ENCODE data around the gene GDA. TPM values are rescaled to one million over a fixed set of nuclear protein-coding genes. Genes with fewer than 3 reads are reported as not detected.

Gene GDA
- total RNA-seq, 1 donor from 2014 or later: 0.22 TPM

GRCh38 chr9:72211047-72211446, 61.8 kb downstream of the GDA start:
- Mint-ChIP-seq H3K4me3 (ENCODE audit: unreplicated experiment) (no peak overlapping the region), H3K36me3 (ENCODE audit: low read depth) (no peaks in the 10 kb centered on the region), H3K27me3 (ENCODE audit: low read depth) (peaks cover 12% of the 10 kb centered on the region), H3K9me3 (ENCODE audit: low read depth) (peaks cover 3% of the 10 kb centered on the region), H3K27ac (ENCODE audit: unreplicated experiment) (no peak overlapping the region), H3K4me1 (ENCODE audit: low read depth) (no peaks in the 10 kb centered on the region)
- DNase-seq (ENCODE audit: low spot score): no peak
- TF ChIP-seq CTCF (IDR thresholded peaks at IDR 0.05): no peak

GRCh38 chr9:72213906-72214305, 64.7 kb downstream of the GDA start:
- H3K36me3 Mint-ChIP-seq (ENCODE audit: low read depth): no peaks in the 10 kb centered on the region
- peaks cover 5% of the 10 kb centered on the region for H3K27me3 Mint-ChIP-seq (ENCODE audit: low read depth)
- no peak for TF ChIP-seq CTCF (IDR thresholded peaks at IDR 0.05)
- no peak for DNase-seq (ENCODE audit: low spot score)
- peaks cover 3% of the 10 kb centered on the region for H3K9me3 Mint-ChIP-seq (ENCODE audit: low read depth)
- no peak overlapping the region for H3K27ac Mint-ChIP-seq (ENCODE audit: unreplicated experiment)
- peaks cover 7% of the 10 kb centered on the region for H3K4me1 Mint-ChIP-seq (ENCODE audit: low read depth)
- no peak overlapping the region for H3K4me3 Mint-ChIP-seq (ENCODE audit: unreplicated experiment)

DNA sequence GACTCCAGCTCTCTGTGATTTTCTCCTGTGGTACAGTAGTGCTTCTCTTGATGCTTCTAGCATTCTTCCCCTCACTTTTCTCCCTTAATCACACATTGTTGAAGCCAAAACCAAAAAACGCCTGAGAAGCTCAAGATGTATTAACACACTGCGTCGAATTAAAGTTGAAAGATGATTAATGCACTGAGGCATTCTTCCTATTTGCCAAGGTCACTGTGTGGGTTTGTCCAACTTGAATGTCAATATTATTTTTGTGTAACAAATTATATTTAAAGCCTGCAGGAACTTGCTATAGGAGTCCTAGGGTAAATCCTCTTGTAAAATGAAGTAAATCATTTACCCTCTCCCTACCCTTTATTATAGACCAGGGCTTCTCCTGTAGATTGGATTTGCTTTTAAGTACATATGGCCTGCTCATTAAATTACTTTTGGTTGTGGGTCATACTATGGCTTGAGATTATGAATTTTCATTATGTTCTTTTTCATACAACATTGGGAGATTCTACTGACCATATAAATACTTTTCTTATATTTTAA, 68.1 kb downstream of the GDA start:
- H3K4me3 Mint-ChIP-seq (ENCODE audit: unreplicated experiment): no peak overlapping the region
- no peak for DNase-seq (ENCODE audit: low spot score)
- no peaks in the 10 kb centered on the region for H3K36me3 Mint-ChIP-seq (ENCODE audit: low read depth)

DNA sequence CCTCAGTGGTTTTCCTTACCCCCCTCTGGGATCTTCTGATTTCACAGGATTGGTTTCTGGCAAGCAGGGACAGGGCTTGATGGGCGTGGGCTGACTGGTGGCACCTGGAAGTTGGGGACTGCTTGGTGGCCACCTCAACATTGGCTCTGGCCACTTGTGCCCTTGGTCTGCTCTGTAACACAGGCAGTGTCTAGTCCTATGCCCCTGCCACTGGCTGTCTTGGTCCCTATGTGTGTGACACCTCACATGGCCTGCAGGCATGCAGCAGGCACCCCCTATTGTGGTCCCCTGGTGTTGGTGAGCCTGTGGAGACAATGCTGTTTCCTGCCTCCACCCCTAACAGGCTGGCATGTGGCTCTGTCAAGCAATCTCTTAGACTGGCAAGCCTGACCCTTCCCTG, 71.3 kb downstream of the GDA start:
- DNase-seq (ENCODE audit: low spot score): no peak
- Mint-ChIP-seq H3K9me3 (ENCODE audit: low read depth) (peaks cover 7% of the 10 kb centered on the region), H3K36me3 (ENCODE audit: low read depth) (no peaks in the 10 kb centered on the region), H3K4me1 (ENCODE audit: low read depth) (peaks cover 7% of the 10 kb centered on the region), H3K27ac (ENCODE audit: unreplicated experiment) (no peak overlapping the region), H3K27me3 (ENCODE audit: low read depth) (peaks cover 3% of the 10 kb centered on the region), H3K4me3 (ENCODE audit: unreplicated experiment) (no peak overlapping the region)
- no peak for TF ChIP-seq CTCF (IDR thresholded peaks at IDR 0.05)

More for the DNA sequence above, 68.1 kb downstream of the GDA start:
- Mint-ChIP-seq H3K4me1 (ENCODE audit: low read depth) (peaks cover 7% of the 10 kb centered on the region), H3K27me3 (ENCODE audit: low read depth) (peaks cover 4% of the 10 kb centered on the region), H3K9me3 (ENCODE audit: low read depth) (peaks cover 10% of the 10 kb centered on the region), H3K27ac (ENCODE audit: unreplicated experiment) (no peak overlapping the region)
- TF ChIP-seq CTCF (IDR thresholded peaks at IDR 0.05): no peak

DNA sequence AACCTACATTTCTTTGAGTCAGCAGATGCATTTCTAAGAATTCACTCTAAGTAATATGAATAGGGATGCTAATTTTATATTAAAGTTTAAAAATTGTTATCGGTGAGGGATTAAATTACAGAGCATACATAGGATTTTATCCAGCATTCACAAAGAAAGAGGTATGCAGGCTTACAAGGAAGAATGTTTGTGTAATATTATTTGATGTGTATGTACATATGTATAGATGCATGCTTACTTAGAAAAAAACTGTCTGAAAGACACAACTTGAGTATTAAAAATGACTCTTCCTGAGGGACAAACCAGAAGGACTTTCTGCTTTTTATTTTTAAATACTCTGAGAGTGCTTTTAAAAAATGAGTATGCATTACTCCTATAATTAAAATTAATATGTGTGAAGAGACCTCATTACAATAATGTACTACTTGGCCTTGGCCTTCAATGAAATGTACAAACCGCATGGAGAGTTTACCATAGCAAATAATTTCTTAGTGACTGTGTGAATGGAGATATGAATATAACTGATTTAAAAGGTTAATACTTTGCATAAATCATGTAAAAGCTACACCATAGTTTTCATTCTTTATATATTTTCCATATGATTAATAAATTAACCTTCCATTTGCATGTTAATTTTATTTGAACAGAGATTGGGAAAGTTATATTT, 77.0 kb downstream of the GDA start:
- Mint-ChIP-seq H3K27me3 (ENCODE audit: low read depth) (peaks cover 6% of the 10 kb centered on the region), H3K4me3 (ENCODE audit: unreplicated experiment) (no peak overlapping the region), H3K9me3 (ENCODE audit: low read depth) (peaks cover 7% of the 10 kb centered on the region), H3K4me1 (ENCODE audit: low read depth) (no peaks in the 10 kb centered on the region), H3K36me3 (ENCODE audit: low read depth) (no peaks in the 10 kb centered on the region), H3K27ac (ENCODE audit: unreplicated experiment) (no peak overlapping the region)
- DNase-seq (ENCODE audit: low spot score): no peak
- TF ChIP-seq CTCF (IDR thresholded peaks at IDR 0.05): no peak
